GM23338 (cell line): ENCODE results near the gene INTS14. TPM values are rescaled to one million over a fixed set of nuclear protein-coding genes. Genes with fewer than 3 reads are reported as not detected.

Experiments
- ATAC-seq: fragments of 200-7000 bp; cut with Tn5 transposase; 3 replicates; pipeline ENCODE4 v1.9.1; 2020
- DNase-seq: peaks from one replicate; pipeline ENCODE4 v3.0.0-alpha.2; 2015; ENCODE audit warnings: low spot score
- H2AFZ ChIP-seq: fragments of 200-600 bp; sonication (generic); 2 replicates; pipeline ENCODE4 v1.8.0; 2016; ENCODE audit warnings: antibody characterized with exemption, mild to moderate bottlenecking, moderate library complexity
- H3F3A ChIP-seq: fragments of 200-600 bp; sonication (generic); replicated peaks from 2 replicates; pipeline ENCODE4 v1.8.0; 2017; ENCODE audit warnings: antibody characterized with exemption, mixed run types, low read depth
- H3K27ac ChIP-seq: fragments of 200-600 bp; sonication (generic); 2 replicates; pipeline ENCODE4 v1.6.1; 2016; ENCODE audit warnings: low read depth
- H3K27me3 ChIP-seq: fragments of 200-600 bp; sonication (generic); 2 replicates; pipeline ENCODE4 v1.8.0; 2016; ENCODE audit warnings: mild to moderate bottlenecking, mixed run types, moderate library complexity; ENCODE audit not compliant: insufficient read depth
- H3K36me3 ChIP-seq: fragments of 200-600 bp; sonication (generic); 2 replicates; pipeline ENCODE4 v1.8.0; 2016; ENCODE audit warnings: mild to moderate bottlenecking; ENCODE audit not compliant: insufficient read depth
- H3K4me1 ChIP-seq: fragments of 200-600 bp; sonication (generic); 2 replicates; pipeline ENCODE4 v1.8.0; 2016; ENCODE audit warnings: mild to moderate bottlenecking, moderate library complexity; ENCODE audit not compliant: insufficient read depth
- H3K4me2 ChIP-seq: fragments of 200-600 bp; sonication (generic); 2 replicates; pipeline ENCODE4 v1.7.1; 2017; ENCODE audit warnings: mixed run types
- H3K4me3 ChIP-seq: fragments of 200-600 bp; sonication (generic); 2 replicates; pipeline ENCODE4 v1.6.1; 2016; ENCODE audit warnings: mixed run types
- H3K79me2 ChIP-seq: fragments of 200-600 bp; sonication (generic); replicated peaks from 2 replicates; pipeline ENCODE4 v1.8.0; 2017; ENCODE audit warnings: mild to moderate bottlenecking; ENCODE audit not compliant: insufficient read depth
- H3K9me2 ChIP-seq: fragments of 200-600 bp; sonication (generic); 2 replicates; pipeline ENCODE4 v1.8.0; 2017; ENCODE audit not compliant: insufficient read depth
- H4K20me1 ChIP-seq: fragments of 200-600 bp; sonication (generic); replicated peaks from 2 replicates; pipeline ENCODE4 v1.8.0; 2017; ENCODE audit warnings: mild to moderate bottlenecking; ENCODE audit not compliant: insufficient read depth
- H3K27ac Mint-ChIP-seq: 2 replicates; pipeline ENCODE4 v1.8.0; 2020; ENCODE audit warnings: inconsistent platforms, mild to moderate bottlenecking, moderate library complexity, mixed read lengths
- H3K27me3 Mint-ChIP-seq: 3 replicates; pipeline ENCODE4 v1.8.0; 2022; ENCODE audit warnings: low read depth, mild to moderate bottlenecking, moderate library complexity, mixed read lengths, inconsistent platforms; ENCODE audit not compliant: insufficient read depth, poor library complexity
- H3K36me3 Mint-ChIP-seq: 3 replicates; pipeline ENCODE4 v1.8.0; 2021; ENCODE audit warnings: low read depth, mild to moderate bottlenecking, inconsistent platforms, moderate library complexity, mixed read lengths
- H3K4me1 Mint-ChIP-seq: 3 replicates; pipeline ENCODE4 v1.8.0; 2020; ENCODE audit warnings: mild to moderate bottlenecking, inconsistent platforms, mixed read lengths
- H3K4me3 Mint-ChIP-seq: 3 replicates; pipeline ENCODE4 v1.8.0; 2021; ENCODE audit warnings: moderate library complexity, mild to moderate bottlenecking, inconsistent platforms, mixed read lengths
- H3K9me3 Mint-ChIP-seq: 3 replicates; pipeline ENCODE4 v1.8.0; 2020; ENCODE audit warnings: moderate library complexity, mild to moderate bottlenecking, inconsistent platforms, mixed read lengths
- CREB1 ChIP-seq: fragments of 250-450 bp; sonication (Bioruptor Pico); IDR thresholded peaks from 2 replicates; pipeline ENCODE4 v1.5.0; 2020; ENCODE audit warnings: low read depth, mild to moderate bottlenecking, moderate library complexity
- EZH2 ChIP-seq: fragments of 200-600 bp; sonication (generic); IDR thresholded peaks from one replicate; pipeline ENCODE4 v1.8.0; 2017; ENCODE audit warnings: antibody characterized with exemption, mild to moderate bottlenecking, low read depth; ENCODE audit not compliant: unreplicated experiment
- EZH2phosphoT487 ChIP-seq: fragments of 200-600 bp; sonication (generic); IDR thresholded peaks from one replicate; pipeline ENCODE4 v1.8.1; 2018; ENCODE audit warnings: antibody characterized with exemption; ENCODE audit not compliant: unreplicated experiment
- JUNB ChIP-seq: IDR thresholded peaks from one replicate; pipeline ENCODE4 v1.6.1; 2016; ENCODE audit warnings: antibody characterized with exemption; ENCODE audit not compliant: unreplicated experiment
- NANOG ChIP-seq: IDR thresholded peaks from 2 replicates; pipeline ENCODE4 v1.6.1; 2016; ENCODE audit warnings: antibody characterized with exemption, borderline replicate concordance
- POLR2AphosphoS5 ChIP-seq: IDR thresholded peaks from 2 replicates; pipeline ENCODE4 v1.6.1; 2016; ENCODE audit warnings: antibody characterized with exemption, low read depth
- STAT1 ChIP-seq: IDR thresholded peaks from one replicate; pipeline ENCODE4 v1.6.1; 2016; ENCODE audit warnings: antibody characterized with exemption; ENCODE audit not compliant: unreplicated experiment
- ZNF114 ChIP-seq: fragments of 250-450 bp; sonication (Bioruptor Pico); IDR thresholded peaks from 2 replicates; pipeline ENCODE4 v1.5.0; 2020; ENCODE audit warnings: mild to moderate bottlenecking, moderate library complexity
- ZNF331 ChIP-seq: fragments of 250-450 bp; sonication (Bioruptor Pico); IDR thresholded peaks from 2 replicates; pipeline ENCODE4 v1.5.0; 2020; ENCODE audit warnings: low read depth, mild to moderate bottlenecking, moderate library complexity
- polyA plus RNA-seq: library from polyadenylated mRNA; unstranded; fragments of >200 nt; fragmentation: Nextera tagmentation; extraction: Ambion mirVana; gene quantifications from 2 replicates; pipeline ENCODE4 v1.2.1, GENCODE V29; 2016
- total RNA-seq: library from RNA; depleted of rRNA; stranded (reverse); fragments of >200 nt; shearing (Covaris generic); gene quantifications from 2 replicates; pipeline ENCODE4 v1.2.3, GENCODE V29; 2014
- TF ChIP-seq, protein P1 (sequence below): IDR thresholded peaks from 2 replicates; pipeline ENCODE4 v1.6.1; 2016; ENCODE audit warnings: antibody characterized with exemption
- TF ChIP-seq, protein P2 (sequence below), 2 experiments: fragments of 200-600 bp in 1 of 2; sonication (generic) in 1 of 2; conservative IDR thresholded peaks; 2 replicates each; pipeline versions ENCODE4 v1.5.1 to v1.6.1; 2016 to 2017; ENCODE audit warnings: antibody characterized with exemption in 2 of 2, low read depth in 2 of 2, mild to moderate bottlenecking in 2 of 2, moderate library complexity in 1 of 2
- TF ChIP-seq, protein P3 (sequence below): fragments of 250-450 bp; sonication (Bioruptor Pico); IDR thresholded peaks from 2 replicates; pipeline ENCODE4 v1.5.0; 2020; ENCODE audit warnings: mild to moderate bottlenecking, moderate library complexity

Gene INTS14
- total and polyA plus RNA-seq, 2 experiments from 2014 or later, result 15.2 to 37.7 TPM

DNA sequence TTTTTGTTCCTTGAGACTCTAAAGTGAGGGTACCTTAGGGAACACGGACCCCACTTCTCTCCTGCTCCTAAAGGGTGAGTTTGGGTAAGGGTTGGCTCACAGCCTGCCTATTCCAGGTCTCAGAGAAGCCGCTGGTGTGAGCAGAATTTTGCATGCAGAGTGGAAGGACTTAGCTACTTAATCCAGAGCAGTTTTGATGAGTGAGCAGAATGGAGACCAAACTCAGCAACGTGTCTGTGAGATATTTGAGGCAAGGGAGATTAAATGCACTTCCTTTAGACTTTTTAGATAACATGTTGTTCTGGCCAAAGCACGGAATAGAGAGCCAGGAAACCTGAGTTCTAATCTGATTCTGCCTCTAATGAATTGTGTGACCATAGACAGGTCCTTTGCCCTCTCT is 15.9 kb upstream of the INTS14 start:
- no peaks in the 10 kb centered on the region for H3K36me3 ChIP-seq
- peaks cover 12% of the 10 kb centered on the region; the same call in 1 of the 2 replicates for H3K9me2 ChIP-seq
- no peaks in the 10 kb centered on the region for H3K79me2 ChIP-seq
- H3K36me3 Mint-ChIP-seq, result no peaks in the 10 kb centered on the region; the same call in 2 of the 3 replicates
- TF ChIP-seq, protein P1, sequence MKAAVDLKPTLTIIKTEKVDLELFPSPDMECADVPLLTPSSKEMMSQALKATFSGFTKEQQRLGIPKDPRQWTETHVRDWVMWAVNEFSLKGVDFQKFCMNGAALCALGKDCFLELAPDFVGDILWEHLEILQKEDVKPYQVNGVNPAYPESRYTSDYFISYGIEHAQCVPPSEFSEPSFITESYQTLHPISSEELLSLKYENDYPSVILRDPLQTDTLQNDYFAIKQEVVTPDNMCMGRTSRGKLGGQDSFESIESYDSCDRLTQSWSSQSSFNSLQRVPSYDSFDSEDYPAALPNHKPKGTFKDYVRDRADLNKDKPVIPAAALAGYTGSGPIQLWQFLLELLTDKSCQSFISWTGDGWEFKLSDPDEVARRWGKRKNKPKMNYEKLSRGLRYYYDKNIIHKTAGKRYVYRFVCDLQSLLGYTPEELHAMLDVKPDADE, result no peak
- TF ChIP-seq NANOG, result no peak
- TF ChIP-seq ZNF331 (CRISPR knock-in tag), result no peak
- no peak for TF ChIP-seq EZH2phosphoT487
- TF ChIP-seq, protein P2, sequence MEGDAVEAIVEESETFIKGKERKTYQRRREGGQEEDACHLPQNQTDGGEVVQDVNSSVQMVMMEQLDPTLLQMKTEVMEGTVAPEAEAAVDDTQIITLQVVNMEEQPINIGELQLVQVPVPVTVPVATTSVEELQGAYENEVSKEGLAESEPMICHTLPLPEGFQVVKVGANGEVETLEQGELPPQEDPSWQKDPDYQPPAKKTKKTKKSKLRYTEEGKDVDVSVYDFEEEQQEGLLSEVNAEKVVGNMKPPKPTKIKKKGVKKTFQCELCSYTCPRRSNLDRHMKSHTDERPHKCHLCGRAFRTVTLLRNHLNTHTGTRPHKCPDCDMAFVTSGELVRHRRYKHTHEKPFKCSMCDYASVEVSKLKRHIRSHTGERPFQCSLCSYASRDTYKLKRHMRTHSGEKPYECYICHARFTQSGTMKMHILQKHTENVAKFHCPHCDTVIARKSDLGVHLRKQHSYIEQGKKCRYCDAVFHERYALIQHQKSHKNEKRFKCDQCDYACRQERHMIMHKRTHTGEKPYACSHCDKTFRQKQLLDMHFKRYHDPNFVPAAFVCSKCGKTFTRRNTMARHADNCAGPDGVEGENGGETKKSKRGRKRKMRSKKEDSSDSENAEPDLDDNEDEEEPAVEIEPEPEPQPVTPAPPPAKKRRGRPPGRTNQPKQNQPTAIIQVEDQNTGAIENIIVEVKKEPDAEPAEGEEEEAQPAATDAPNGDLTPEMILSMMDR (conservative IDR thresholded peaks at IDR 0.05; ENCODE audit: low read depth in 2 of 2), result no peak
- no peaks in the 10 kb centered on the region for H4K20me1 ChIP-seq
- no peak overlapping the region for H3K4me3 ChIP-seq
- no peaks in the 10 kb centered on the region for H3F3A ChIP-seq
- ATAC-seq (no peak), DNase-seq (no peak)
- H3K27ac ChIP-seq, result no peak overlapping the region
- no peak overlapping the region for H3K4me2 ChIP-seq
- H3K27me3 ChIP-seq, result no peaks in the 10 kb centered on the region
- no peaks in the 10 kb centered on the region for H3K4me1 ChIP-seq
- no peak overlapping the region for H3K27ac Mint-ChIP-seq
- H2AFZ ChIP-seq, result no peak overlapping the region
- H3K27me3 Mint-ChIP-seq, result no peaks in the 10 kb centered on the region
- H3K9me3 Mint-ChIP-seq, result no peaks in the 10 kb centered on the region
- no peak overlapping the region for H3K4me3 Mint-ChIP-seq
- H3K4me1 Mint-ChIP-seq, result peaks cover 8% of the 10 kb centered on the region; the same call in 2 of the 3 replicates

DNA sequence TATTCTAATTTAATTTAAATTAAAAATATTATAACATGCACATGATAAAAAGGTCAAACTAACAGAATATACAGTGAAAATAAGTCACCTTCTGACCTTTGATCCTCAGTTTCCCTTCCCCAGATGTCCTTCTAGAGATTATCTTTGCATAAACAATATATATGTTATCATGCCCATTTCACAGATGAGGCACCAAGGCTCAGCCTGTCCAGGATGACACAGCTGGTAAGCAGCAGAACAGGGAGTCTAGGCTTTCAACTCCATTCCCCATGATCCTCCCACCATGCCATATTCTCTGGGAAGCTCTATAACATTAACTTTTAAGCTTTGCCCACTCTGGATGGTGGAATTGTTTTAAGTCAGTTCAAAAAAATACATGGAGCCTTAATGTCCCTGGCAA is 12.2 kb upstream of the INTS14 start:
- Mint-ChIP-seq H3K4me3 (no peak overlapping the region), H3K4me1 (peaks cover 14% of the 10 kb centered on the region), H3K36me3 (no peaks in the 10 kb centered on the region; the same call in 2 of the 3 replicates), H3K27me3 (no peaks in the 10 kb centered on the region), H3K9me3 (no peaks in the 10 kb centered on the region), H3K27ac (no peak overlapping the region)
- Histone ChIP-seq H3K27ac (no peak overlapping the region), H3K4me2 (no peak overlapping the region), H3K4me3 (no peak overlapping the region), H3K79me2 (no peaks in the 10 kb centered on the region), H4K20me1 (no peaks in the 10 kb centered on the region), H3K36me3 (no peaks in the 10 kb centered on the region), H2AFZ (no peak overlapping the region), H3K27me3 (no peaks in the 10 kb centered on the region), H3K9me2 (peaks cover 12% of the 10 kb centered on the region; the same call in 1 of the 2 replicates), H3F3A (no peaks in the 10 kb centered on the region), H3K4me1 (0 out of 2 replicates have a peak, but pooled peaks cover 5% of the 10 kb centered on the region)
- DNase-seq (no peak), ATAC-seq (no peak)
- TF ChIP-seq NANOG (no peak), ZNF114 (no peak), ZNF331 (CRISPR knock-in tag) (no peak), CREB1 (CRISPR knock-in tag) (no peak), STAT1 (no peak), JUNB (no peak), POLR2AphosphoS5 (no peak), EZH2 (no peak)
- TF ChIP-seq, protein P3, sequence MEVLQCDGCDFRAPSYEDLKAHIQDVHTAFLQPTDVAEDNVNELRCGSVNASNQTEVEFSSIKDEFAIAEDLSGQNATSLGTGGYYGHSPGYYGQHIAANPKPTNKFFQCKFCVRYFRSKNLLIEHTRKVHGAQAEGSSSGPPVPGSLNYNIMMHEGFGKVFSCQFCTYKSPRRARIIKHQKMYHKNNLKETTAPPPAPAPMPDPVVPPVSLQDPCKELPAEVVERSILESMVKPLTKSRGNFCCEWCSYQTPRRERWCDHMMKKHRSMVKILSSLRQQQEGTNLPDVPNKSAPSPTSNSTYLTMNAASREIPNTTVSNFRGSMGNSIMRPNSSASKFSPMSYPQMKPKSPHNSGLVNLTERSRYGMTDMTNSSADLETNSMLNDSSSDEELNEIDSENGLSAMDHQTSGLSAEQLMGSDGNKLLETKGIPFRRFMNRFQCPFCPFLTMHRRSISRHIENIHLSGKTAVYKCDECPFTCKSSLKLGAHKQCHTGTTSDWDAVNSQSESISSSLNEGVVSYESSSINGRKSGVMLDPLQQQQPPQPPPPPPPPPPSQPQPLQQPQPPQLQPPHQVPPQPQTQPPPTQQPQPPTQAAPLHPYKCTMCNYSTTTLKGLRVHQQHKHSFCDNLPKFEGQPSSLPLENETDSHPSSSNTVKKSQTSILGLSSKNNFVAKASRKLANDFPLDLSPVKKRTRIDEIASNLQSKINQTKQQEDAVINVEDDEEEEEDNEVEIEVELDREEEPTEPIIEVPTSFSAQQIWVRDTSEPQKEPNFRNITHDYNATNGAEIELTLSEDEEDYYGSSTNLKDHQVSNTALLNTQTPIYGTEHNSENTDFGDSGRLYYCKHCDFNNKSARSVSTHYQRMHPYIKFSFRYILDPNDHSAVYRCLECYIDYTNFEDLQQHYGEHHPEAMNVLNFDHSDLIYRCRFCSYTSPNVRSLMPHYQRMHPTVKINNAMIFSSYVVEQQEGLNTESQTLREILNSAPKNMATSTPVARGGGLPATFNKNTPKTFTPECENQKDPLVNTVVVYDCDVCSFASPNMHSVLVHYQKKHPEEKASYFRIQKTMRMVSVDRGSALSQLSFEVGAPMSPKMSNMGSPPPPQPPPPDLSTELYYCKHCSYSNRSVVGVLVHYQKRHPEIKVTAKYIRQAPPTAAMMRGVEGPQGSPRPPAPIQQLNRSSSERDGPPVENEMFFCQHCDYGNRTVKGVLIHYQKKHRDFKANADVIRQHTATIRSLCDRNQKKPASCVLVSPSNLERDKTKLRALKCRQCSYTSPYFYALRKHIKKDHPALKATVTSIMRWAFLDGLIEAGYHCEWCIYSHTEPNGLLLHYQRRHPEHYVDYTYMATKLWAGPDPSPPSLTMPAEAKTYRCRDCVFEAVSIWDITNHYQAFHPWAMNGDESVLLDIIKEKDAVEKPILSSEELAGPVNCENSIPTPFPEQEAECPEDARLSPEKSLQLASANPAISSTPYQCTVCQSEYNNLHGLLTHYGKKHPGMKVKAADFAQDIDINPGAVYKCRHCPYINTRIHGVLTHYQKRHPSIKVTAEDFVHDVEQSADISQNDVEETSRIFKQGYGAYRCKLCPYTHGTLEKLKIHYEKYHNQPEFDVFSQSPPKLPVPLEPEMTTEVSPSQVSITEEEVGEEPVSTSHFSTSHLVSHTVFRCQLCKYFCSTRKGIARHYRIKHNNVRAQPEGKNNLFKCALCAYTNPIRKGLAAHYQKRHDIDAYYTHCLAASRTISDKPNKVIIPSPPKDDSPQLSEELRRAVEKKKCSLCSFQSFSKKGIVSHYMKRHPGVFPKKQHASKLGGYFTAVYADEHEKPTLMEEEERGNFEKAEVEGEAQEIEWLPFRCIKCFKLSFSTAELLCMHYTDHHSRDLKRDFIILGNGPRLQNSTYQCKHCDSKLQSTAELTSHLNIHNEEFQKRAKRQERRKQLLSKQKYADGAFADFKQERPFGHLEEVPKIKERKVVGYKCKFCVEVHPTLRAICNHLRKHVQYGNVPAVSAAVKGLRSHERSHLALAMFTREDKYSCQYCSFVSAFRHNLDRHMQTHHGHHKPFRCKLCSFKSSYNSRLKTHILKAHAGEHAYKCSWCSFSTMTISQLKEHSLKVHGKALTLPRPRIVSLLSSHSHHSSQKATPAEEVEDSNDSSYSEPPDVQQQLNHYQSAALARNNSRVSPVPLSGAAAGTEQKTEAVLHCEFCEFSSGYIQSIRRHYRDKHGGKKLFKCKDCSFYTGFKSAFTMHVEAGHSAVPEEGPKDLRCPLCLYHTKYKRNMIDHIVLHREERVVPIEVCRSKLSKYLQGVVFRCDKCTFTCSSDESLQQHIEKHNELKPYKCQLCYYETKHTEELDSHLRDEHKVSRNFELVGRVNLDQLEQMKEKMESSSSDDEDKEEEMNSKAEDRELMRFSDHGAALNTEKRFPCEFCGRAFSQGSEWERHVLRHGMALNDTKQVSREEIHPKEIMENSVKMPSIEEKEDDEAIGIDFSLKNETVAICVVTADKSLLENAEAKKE (CRISPR knock-in tag), result no peak
